GM21360 (cell line): ENCODE results near the gene NLGN1.

Experiments used
- ATAC-seq: cut with Tn5 transposase; IDR thresholded peaks from one replicate; pipeline ENCODE4 v1.9.1; 2021; ENCODE audit warnings: mild to moderate bottlenecking, moderate library complexity; ENCODE audit not compliant: unreplicated experiment

The NLGN1 gene

DNA sequence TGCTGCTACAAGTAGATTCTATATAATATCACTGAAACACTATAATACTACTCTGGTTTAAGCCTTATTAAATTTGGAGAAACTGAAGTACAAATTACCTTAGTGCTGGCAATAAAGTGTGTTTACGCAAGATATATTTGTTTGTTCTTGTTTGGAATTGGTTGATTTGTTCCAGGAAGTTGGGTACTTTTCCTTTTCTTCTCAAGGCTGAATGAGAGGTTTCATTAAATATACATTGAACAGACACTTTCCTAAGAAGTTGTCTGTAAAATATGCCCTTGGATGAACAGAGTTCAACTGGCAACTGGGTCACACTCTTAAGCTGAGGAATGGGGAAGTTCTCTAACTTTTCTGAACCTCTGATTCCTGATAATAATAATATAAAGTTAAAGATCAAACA is 919.5 kb downstream of the NLGN1 start:
- ATAC-seq, result no peak

GRCh38 chr3:174318181-174318580 is 920.6 kb downstream of the NLGN1 start:
- ATAC-seq, result no peak

- ATAC-seq, result no peak
Measured at GRCh38 chr3:174321548-174321947, 924.0 kb downstream of the NLGN1 start.

DNA sequence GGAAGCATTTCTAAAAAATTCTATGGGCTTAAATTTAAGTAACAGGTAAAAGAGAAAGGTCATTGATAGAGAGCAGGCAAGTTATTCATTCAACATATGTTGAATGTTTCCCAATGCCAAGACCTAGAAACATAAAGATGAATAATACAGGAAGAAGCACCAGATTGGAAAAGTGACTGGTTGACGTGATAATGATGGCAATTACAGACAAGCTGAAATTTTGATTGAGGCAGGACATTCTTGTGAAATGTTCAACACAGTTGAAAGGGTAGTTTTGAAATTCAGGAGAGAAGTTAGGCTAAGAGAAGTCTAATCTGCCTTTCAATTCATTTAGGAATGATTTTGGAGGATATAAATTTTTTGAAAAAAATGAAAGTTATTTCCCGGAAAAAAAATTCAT is 925.2 kb downstream of the NLGN1 start:
- no peak for ATAC-seq

- no peak for ATAC-seq
Measured at GRCh38 chr3:174325171-174325570, 927.6 kb downstream of the NLGN1 start.

DNA sequence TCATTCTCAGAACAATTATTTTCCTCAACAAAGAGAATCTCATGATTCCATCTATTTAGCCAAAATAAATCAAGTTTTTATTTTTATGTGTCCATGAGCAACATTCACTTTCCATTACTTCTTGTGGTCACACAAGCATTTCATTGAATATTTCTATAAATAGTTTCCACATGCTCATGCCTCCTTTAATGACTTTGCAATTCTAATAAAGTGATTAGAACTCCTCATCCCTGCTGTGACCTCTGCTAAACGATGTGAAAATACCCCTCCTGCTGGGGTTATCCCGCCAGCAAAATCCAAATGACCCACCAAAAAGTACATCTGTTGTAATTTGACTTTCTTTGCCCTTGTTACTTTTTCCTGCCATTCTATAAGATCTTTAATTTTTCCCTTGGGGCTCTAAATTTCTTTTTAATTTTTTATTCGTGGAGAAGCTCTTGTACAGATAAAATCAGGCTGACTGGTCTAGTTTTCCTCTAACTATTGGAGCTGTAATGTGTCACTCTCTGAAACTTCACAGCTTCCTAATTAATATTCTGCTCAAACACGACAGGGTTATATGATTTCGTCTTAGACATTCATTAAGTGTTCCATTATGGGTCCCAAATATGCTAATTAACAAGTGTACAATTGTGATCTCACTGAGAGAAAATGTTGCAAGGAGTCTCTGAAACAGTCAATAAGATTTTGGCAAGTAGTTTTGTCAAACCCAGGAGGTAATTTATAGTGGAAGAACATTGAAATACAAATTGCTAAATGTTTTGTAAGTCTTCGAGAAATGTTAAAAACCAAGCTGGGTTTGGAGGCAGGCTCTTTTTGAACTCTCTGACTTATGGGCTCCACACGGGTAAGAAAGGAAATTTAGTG is 928.5 kb downstream of the NLGN1 start:
- no peak for ATAC-seq

- no peak for ATAC-seq
Measured at GRCh38 chr3:174329321-174329720, 931.8 kb downstream of the NLGN1 start.

DNA sequence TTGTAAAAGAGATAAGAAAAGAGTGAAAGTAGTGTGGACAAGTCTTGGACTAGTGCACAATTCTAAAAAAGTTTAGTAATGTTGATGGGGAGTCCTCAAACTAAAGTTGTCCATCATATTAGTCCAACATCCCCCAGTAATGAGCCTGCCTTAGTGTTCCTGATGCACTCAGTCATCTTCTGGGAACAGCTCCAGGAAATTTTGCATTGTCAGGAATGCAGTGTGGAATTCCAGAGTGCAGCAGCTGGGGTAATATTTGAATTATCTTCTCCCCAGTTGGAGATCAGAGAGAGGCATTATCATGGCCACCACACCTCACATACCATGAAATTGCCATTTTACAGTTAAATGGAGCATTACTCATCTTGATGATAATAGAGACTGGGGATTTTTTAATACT is 932.8 kb downstream of the NLGN1 start:
- ATAC-seq, result no peak

- ATAC-seq, result no peak
Measured at GRCh38 chr3:174331095-174331800, 933.7 kb downstream of the NLGN1 start.

DNA sequence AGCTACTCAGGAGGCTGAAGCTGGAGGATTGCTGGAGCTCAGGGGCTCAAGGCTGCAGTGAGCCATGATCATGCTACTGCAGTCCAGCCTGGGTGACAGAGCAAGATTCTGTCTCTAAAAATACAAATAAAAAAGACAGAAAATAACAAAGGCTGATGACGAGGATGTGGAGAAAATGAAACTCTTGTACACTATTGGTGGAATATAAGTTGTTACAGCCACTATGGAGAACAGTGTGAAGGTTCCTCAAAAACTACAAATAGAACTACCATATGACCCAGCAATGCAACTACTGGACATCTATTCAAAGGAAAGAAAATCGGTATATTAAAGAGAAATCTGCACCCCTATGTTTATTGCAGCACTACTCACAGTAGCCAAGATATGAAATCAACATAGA is 934.8 kb downstream of the NLGN1 start:
- no peak for ATAC-seq

DNA sequence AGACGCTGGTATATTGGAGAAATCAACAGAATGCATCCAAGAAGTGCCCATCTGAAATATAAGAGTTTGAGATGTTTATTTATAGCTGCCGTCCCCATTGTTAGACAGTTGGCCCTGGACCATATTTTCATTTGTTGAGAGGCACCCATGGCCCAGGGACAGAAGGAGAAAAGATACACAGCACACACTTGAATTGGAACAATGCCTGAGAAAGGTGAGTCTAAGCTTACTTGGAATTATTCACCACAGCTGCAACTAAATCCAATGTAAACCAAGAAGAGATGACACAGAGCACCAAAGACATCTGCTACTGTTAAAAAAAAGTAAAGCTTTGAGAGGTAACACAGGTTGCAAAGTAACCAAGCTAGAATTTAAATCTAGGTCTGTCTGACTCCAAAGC is 936.1 kb downstream of the NLGN1 start:
- ATAC-seq, result no peak

GRCh38 chr3:174334111-174334510 is 936.6 kb downstream of the NLGN1 start:
- ATAC-seq, result no peak

GRCh38 chr3:174335324-174335723 is 937.8 kb downstream of the NLGN1 start:
- ATAC-seq, result no peak

GRCh38 chr3:174335910-174336309 is 938.4 kb downstream of the NLGN1 start:
- ATAC-seq, result no peak
